HTR-8/SVneo (cell line): Measurements from ENCODE around the gene TMX2.

Source experiments
- DNase-seq: peaks from one replicate; pipeline ENCODE4 v3.0.0; 2011; ENCODE audit warnings: low spot score, mixed read lengths; ENCODE audit not compliant: insufficient read length
- FAIRE-seq: peaks from 2 replicates; lab custom pipeline; 2011; peaks lifted over from hg19 to GRCh38; lab: Jason Lieb, UNC

Gene TMX2

GRCh38 chr11:57788703-57789088 lies 76.3 kb downstream of the TMX2 start:
- no peak for FAIRE-seq
- no peak for DNase-seq
